Measurements from ENCODE around the gene FLYWCH2.

GRCh38 chr16:2867661-2867986, 15.4 kb upstream of the FLYWCH2 start:
- TF ChIP-seq CTCF (IDR thresholded peaks at IDR 0.05 in 4 of 5, conservative IDR thresholded peaks at IDR 0.05 in 1 of 5) (no peak), POLR2A (IDR thresholded peaks at IDR 0.05) (no peak)
